ENCODE measurements around the gene CSNK2A2.

CSNK2A2 gene

GRCh38 chr16:58187665-58188421 is 10.1 kb downstream of the CSNK2A2 start:
- H3K4me1 Mint-ChIP-seq = no peaks in the 10 kb centered on the region
- peaks cover 91% of the 10 kb centered on the region for H3K36me3 Mint-ChIP-seq (ENCODE audit: low read depth)
- no peak overlapping the region for H3K27ac Mint-ChIP-seq
- H3K27me3 Mint-ChIP-seq (ENCODE audit: low read depth, poor library complexity) = no peaks in the 10 kb centered on the region
- no peak for DNase-seq
- H3K9me3 Mint-ChIP-seq = no peaks in the 10 kb centered on the region
- no peak overlapping the region for H3K4me3 Mint-ChIP-seq
- no peak for TF ChIP-seq CTCF (IDR thresholded peaks at IDR 0.05)

- no peaks in the 10 kb centered on the region for H3K9me3 Mint-ChIP-seq
- DNase-seq = no peak
- TF ChIP-seq CTCF (IDR thresholded peaks at IDR 0.05) = no peak
- no peak overlapping the region for H3K4me3 Mint-ChIP-seq
- peak overlapping the region; percentile 83 for H3K27ac Mint-ChIP-seq
- H3K27me3 Mint-ChIP-seq (ENCODE audit: low read depth, poor library complexity) = no peaks in the 10 kb centered on the region
- no peaks in the 10 kb centered on the region for H3K4me1 Mint-ChIP-seq
- H3K36me3 Mint-ChIP-seq (ENCODE audit: low read depth) = peaks cover 90% of the 10 kb centered on the region
Observed at GRCh38 chr16:58187092-58187491, 10.8 kb downstream of the CSNK2A2 start.

- peaks cover 90% of the 10 kb centered on the region for H3K36me3 Mint-ChIP-seq (ENCODE audit: low read depth)
- peak overlapping the region; percentile 83 for H3K27ac Mint-ChIP-seq
- H3K9me3 Mint-ChIP-seq = no peaks in the 10 kb centered on the region
- TF ChIP-seq CTCF (IDR thresholded peaks at IDR 0.05) = no peak
- H3K4me1 Mint-ChIP-seq = no peaks in the 10 kb centered on the region
- H3K4me3 Mint-ChIP-seq = no peak overlapping the region
- H3K27me3 Mint-ChIP-seq (ENCODE audit: low read depth, poor library complexity) = no peaks in the 10 kb centered on the region
- DNase-seq = no peak
Observed at GRCh38 chr16:58186176-58186944, 11.5 kb downstream of the CSNK2A2 start.

GRCh38 chr16:58177353-58177710 is 20.6 kb downstream of the CSNK2A2 start:
- no peaks in the 10 kb centered on the region for H3K27me3 Mint-ChIP-seq (ENCODE audit: low read depth, poor library complexity)
- H3K4me3 Mint-ChIP-seq = no peak overlapping the region
- H3K36me3 Mint-ChIP-seq (ENCODE audit: low read depth) = peaks cover 67% of the 10 kb centered on the region
- H3K4me1 Mint-ChIP-seq = no peaks in the 10 kb centered on the region
- no peak for DNase-seq
- H3K9me3 Mint-ChIP-seq = no peaks in the 10 kb centered on the region
- H3K27ac Mint-ChIP-seq = no peak overlapping the region
- no peak for TF ChIP-seq CTCF (IDR thresholded peaks at IDR 0.05)

- no peak for TF ChIP-seq CTCF (IDR thresholded peaks at IDR 0.05)
- no peaks in the 10 kb centered on the region for H3K9me3 Mint-ChIP-seq
- no peaks in the 10 kb centered on the region for H3K27me3 Mint-ChIP-seq (ENCODE audit: low read depth, poor library complexity)
- H3K27ac Mint-ChIP-seq = no peak overlapping the region
- H3K4me3 Mint-ChIP-seq = no peak overlapping the region
- no peaks in the 10 kb centered on the region for H3K4me1 Mint-ChIP-seq
- DNase-seq = no peak
- H3K36me3 Mint-ChIP-seq (ENCODE audit: low read depth) = peaks cover 66% of the 10 kb centered on the region
Observed at GRCh38 chr16:58176608-58177352, 21.1 kb downstream of the CSNK2A2 start.

Data from nephron progenitor cell (in vitro differentiated cells).